HepG2 (cell line): ENCODE results near the gene NFATC2. TPM values are rescaled to one million over a fixed set of nuclear protein-coding genes. Genes with fewer than 3 reads are reported as not detected.
A peak's percentile ranks its signal among the peaks of the same experiment; 100 is the strongest.

Source experiments
- FOSL2 ChIP-seq: sonication (generic); formaldehyde crosslinking; IDR thresholded peaks from 2 replicates; pipeline ENCODE4 v1.4.0; 2020; ENCODE audit warnings: missing genetic modification reagents
- FOXK1 ChIP-seq: sonication (generic); formaldehyde crosslinking; IDR thresholded peaks from 2 replicates; pipeline ENCODE4 v1.4.0; 2020; ENCODE audit warnings: low read depth, missing genetic modification reagents, borderline replicate concordance
- GPN1 ChIP-seq: sonication (generic); formaldehyde crosslinking; IDR thresholded peaks from 2 replicates; pipeline ENCODE4 v1.5.1; 2020; ENCODE audit warnings: missing genetic modification reagents, borderline replicate concordance
- GTF2F1 ChIP-seq: fragments of 150-350 bp; IDR thresholded peaks from 2 replicates; pipeline ENCODE4 v1.6.1; 2014; ENCODE audit warnings: low read length
- PCBP1 ChIP-seq: fragments of 200-400 bp; formaldehyde crosslinking; IDR thresholded peaks from 2 replicates; pipeline ENCODE4 v1.6.1; 2017; ENCODE audit warnings: mild to moderate bottlenecking, low read depth, low read length, borderline replicate concordance
- REL ChIP-seq: sonication (generic); formaldehyde crosslinking; conservative IDR thresholded peaks from 2 replicates; pipeline ENCODE4 v1.8.0; 2022; ENCODE audit warnings: mild to moderate bottlenecking, missing genetic modification reagents, moderate library complexity
- SIX4 ChIP-seq: sonication (generic); formaldehyde crosslinking; IDR thresholded peaks from 2 replicates; pipeline ENCODE4 v1.4.0; 2020; ENCODE audit warnings: missing genetic modification reagents
- SOX13 ChIP-seq, 3 experiments: fragments of 450-650 bp in 1 of 3; sonication (generic) in 1 of 3; formaldehyde crosslinking in 1 of 3; IDR thresholded peaks in 2 of 3; conservative IDR thresholded peaks in 1 of 3; 2 replicates each; pipeline versions ENCODE4 v1.5.0 to v1.6.1; 2016 to 2020; ENCODE audit warnings: antibody characterized with exemption in 1 of 3, mild to moderate bottlenecking in 1 of 3, missing compliant biosample characterization in 1 of 3, missing genetic modification reagents in 1 of 3, moderate library complexity in 1 of 3
- TCF12 ChIP-seq, 2 experiments: fragments of 450-650 bp in 1 of 2; sonication (generic) in 1 of 2; formaldehyde crosslinking in 1 of 2; IDR thresholded peaks; 2 replicates each; pipeline versions ENCODE4 v1.6.1 to v1.8.0; 2017 to 2022; ENCODE audit warnings: antibody characterized with exemption in 1 of 2, mild to moderate bottlenecking in 1 of 2, missing genetic modification reagents in 1 of 2, moderate library complexity in 1 of 2
- TEAD3 ChIP-seq: optimal IDR thresholded peaks from 2 replicates; pipeline ENCODE3; 2016; ENCODE audit warnings: borderline replicate concordance
- TGIF2 ChIP-seq: IDR thresholded peaks from 2 replicates; pipeline ENCODE4 v1.6.1; 2016; ENCODE audit warnings: control low read depth, missing compliant biosample characterization
- XRCC5 ChIP-seq: fragments of 200-400 bp; formaldehyde crosslinking; optimal IDR thresholded peaks from 2 replicates; pipeline ENCODE3; 2017; ENCODE audit warnings: mild to moderate bottlenecking, low read length
- ZBTB33 ChIP-seq: sonication (generic); formaldehyde crosslinking; IDR thresholded peaks from 2 replicates; pipeline ENCODE4 v1.4.0; 2020; ENCODE audit warnings: missing genetic modification reagents
- ZEB1 ChIP-seq: IDR thresholded peaks from 2 replicates; pipeline ENCODE4 v1.6.1; 2012; ENCODE audit warnings: mild to moderate bottlenecking, low read depth, inconsistent platforms; ENCODE audit not compliant: insufficient replicate concordance
- ZKSCAN8 ChIP-seq: IDR thresholded peaks from 2 replicates; pipeline ENCODE4 v1.6.1; 2016; ENCODE audit warnings: borderline replicate concordance, missing genetic modification reagents, missing compliant biosample characterization
- ZNF790 ChIP-seq: sonication (generic); formaldehyde crosslinking; IDR thresholded peaks from 2 replicates; pipeline ENCODE4 v1.8.0; 2022; ENCODE audit warnings: missing genetic modification reagents, mild to moderate bottlenecking, borderline replicate concordance
- ZXDC ChIP-seq: sonication (generic); formaldehyde crosslinking; IDR thresholded peaks from 2 replicates; pipeline ENCODE4 v1.5.0; 2020; ENCODE audit warnings: mild to moderate bottlenecking, missing genetic modification reagents
- polyA plus RNA-seq, 8 experiments: library from polyadenylated mRNA; depleted of rRNA in 3 of 8; stranded (reverse) in 7 of 8; unstranded in 1 of 8; fragments of >200 nt; fragmentation: Illumina TruSeq in 4 of 8; extraction: Trizol in 4 of 8; gene quantifications; 2 replicates each; pipeline versions ENCODE4 v1.2.1 to v1.2.3, GENCODE V29; 2011 to 2016; ENCODE audit warnings: low read depth in 4 of 8, missing spikeins in 1 of 8, mixed read lengths in 1 of 8; ENCODE audit not compliant: insufficient read depth in 1 of 8
- total RNA-seq, 5 experiments: library from RNA; depleted of rRNA; stranded (reverse); fragments of >200 nt; fragmentation: Illumina TruSeq; extraction: Trizol; gene quantifications; 2 replicates each; pipeline ENCODE4 v1.2.3, GENCODE V29; 2016; ENCODE audit warnings: low read depth in 1 of 5
- TF ChIP-seq, protein P1 (sequence below): sonication (generic); formaldehyde crosslinking; conservative IDR thresholded peaks from 2 replicates; pipeline ENCODE4 v1.4.0; 2020; ENCODE audit warnings: missing genetic modification reagents
- TF ChIP-seq, protein P2 (sequence below): sonication (generic); formaldehyde crosslinking; IDR thresholded peaks from 2 replicates; pipeline ENCODE4 v1.4.0; 2020; ENCODE audit warnings: missing genetic modification reagents

Gene NFATC2
- total and polyA plus RNA-seq, 2 of the 13 experiments (the other 11 are each of a cell fraction or from before 2014, with no cell fraction given), result 1.9 to 3.3 TPM

DNA sequence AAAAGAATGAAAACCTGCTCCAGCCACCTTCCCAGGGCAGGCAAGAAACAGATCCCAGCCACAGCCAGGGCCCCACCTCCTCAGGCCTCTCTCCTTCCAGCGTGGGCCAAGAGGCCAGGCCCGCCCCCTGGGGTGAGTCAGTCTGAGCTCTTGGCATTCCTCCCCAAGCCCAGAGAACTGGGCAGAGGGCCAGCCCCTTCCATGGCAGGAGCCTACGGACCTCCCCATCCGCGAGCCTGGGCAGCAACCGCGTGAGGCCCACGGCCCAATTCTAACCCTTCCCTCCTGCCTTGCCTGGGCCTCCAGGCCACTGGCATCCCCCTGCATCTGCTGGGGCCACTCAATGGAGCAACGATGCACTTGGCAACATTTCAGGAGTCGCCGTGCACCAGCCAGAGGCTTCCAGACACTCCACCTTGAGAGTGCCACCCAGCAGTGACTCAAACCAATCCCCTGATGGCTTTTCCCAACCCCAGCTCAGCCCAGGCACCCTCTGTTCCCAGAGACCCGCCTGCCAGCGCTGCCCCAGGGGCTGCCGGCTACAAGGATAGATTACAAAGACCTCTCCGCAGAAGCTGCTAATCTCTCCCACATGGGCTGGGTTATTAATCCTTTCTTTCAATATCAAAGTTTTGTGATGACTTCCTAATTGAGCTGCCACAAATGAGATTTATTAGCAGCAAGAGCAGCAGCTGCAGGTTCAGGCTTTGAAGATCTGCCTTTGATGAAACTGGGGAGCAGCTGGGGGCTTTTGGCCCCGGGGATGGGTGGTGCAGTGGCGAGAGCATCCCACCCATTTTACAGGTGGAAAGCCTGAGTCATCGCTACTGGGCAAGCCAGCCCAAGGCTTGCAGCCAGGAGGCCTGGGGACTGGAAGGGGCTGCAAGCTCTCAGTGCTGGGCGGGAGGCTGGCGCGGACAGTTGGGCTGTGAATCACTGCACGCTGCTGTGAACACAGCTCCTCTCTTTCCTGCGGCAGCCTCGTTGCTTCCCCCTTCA is 85.7 kb downstream of the NFATC2 start (continued):
- TF ChIP-seq ZBTB33 (CRISPR knock-in tag), result peak; percentile 94
- no peak for TF ChIP-seq SIX4 (CRISPR knock-in tag)
- TF ChIP-seq XRCC5, result peak; percentile 91
- TF ChIP-seq PCBP1, result peak; percentile 82; the same call in 1 of the 2 replicates
- TF ChIP-seq SOX13 (IDR thresholded peaks at IDR 0.05), result no peak
- TF ChIP-seq SOX13 (CRISPR knock-in tag; conservative IDR thresholded peaks at IDR 0.05 in 1 of 2, IDR thresholded peaks at IDR 0.05 in 1 of 2), result peak in 1 of 2 experiments; percentile 13; a peak in 1 of 4 replicates
- 0 out of 2 replicates have a peak, but pooled peaks have one; percentile 13 for TF ChIP-seq ZXDC (CRISPR knock-in tag)
- TF ChIP-seq REL, result no peak
- TF ChIP-seq FOXK1 (CRISPR knock-in tag), result no peak
- TF ChIP-seq, protein P1, sequence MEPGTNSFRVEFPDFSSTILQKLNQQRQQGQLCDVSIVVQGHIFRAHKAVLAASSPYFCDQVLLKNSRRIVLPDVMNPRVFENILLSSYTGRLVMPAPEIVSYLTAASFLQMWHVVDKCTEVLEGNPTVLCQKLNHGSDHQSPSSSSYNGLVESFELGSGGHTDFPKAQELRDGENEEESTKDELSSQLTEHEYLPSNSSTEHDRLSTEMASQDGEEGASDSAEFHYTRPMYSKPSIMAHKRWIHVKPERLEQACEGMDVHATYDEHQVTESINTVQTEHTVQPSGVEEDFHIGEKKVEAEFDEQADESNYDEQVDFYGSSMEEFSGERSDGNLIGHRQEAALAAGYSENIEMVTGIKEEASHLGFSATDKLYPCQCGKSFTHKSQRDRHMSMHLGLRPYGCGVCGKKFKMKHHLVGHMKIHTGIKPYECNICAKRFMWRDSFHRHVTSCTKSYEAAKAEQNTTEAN (CRISPR knock-in tag), result no peak
- no peak for TF ChIP-seq TCF12 (IDR thresholded peaks at IDR 0.05)
- no peak for TF ChIP-seq TCF12 (CRISPR knock-in tag; IDR thresholded peaks at IDR 0.05)
- no peak for TF ChIP-seq GTF2F1
- peak; percentile 63 for TF ChIP-seq TEAD3 (CRISPR knock-in tag)
- peak; percentile 93 for TF ChIP-seq FOSL2 (CRISPR knock-in tag)
- TF ChIP-seq, protein P2, sequence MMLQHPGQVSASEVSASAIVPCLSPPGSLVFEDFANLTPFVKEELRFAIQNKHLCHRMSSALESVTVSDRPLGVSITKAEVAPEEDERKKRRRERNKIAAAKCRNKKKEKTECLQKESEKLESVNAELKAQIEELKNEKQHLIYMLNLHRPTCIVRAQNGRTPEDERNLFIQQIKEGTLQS (CRISPR knock-in tag), result peak; percentile 27; the same call in 1 of the 2 replicates
- 0 out of 2 replicates have a peak, but pooled peaks have one; percentile 26 for TF ChIP-seq TGIF2 (CRISPR knock-in tag)
- no peak for TF ChIP-seq ZEB1
- TF ChIP-seq ZNF790 (CRISPR knock-in tag), result no peak
- 0 out of 2 replicates have a peak, but pooled peaks have one; percentile 31 for TF ChIP-seq ZKSCAN8 (CRISPR knock-in tag)
- no peak for TF ChIP-seq GPN1 (CRISPR knock-in tag)
